HG03196 (cell line): ENCODE results near the gene RNF186.
"Not testable (repeated sequence)": the region's sequence is repeated elsewhere in the genome, so short reads cannot be mapped to it uniquely, and the experiment has no call there.

ENCODE experiments used
- ATAC-seq: cut with Tn5 transposase; IDR thresholded peaks from one replicate; pipeline ENCODE4 v1.9.1; 2021; ENCODE audit not compliant: unreplicated experiment

RNF186 gene, protein sequence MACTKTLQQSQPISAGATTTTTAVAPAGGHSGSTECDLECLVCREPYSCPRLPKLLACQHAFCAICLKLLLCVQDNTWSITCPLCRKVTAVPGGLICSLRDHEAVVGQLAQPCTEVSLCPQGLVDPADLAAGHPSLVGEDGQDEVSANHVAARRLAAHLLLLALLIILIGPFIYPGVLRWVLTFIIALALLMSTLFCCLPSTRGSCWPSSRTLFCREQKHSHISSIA

GRCh38 chr1:19814681-19815503, at the start of gene RNF186:
Gene RNF186, minus strand, starts transcription at chr1:19815283. Its CDS starts 182 bp downstream, at chr1:19815101.
- no peak for ATAC-seq

- ATAC-seq, result no peak
Observed at GRCh38 chr1:19864570-19865160, 49.6 kb upstream of the RNF186 start.

GRCh38 chr1:19862944-19863343, 47.9 kb upstream of the RNF186 start:
- no peak for ATAC-seq

- no peak for ATAC-seq
Observed at GRCh38 chr1:19861842-19862530, 46.9 kb upstream of the RNF186 start.

DNA sequence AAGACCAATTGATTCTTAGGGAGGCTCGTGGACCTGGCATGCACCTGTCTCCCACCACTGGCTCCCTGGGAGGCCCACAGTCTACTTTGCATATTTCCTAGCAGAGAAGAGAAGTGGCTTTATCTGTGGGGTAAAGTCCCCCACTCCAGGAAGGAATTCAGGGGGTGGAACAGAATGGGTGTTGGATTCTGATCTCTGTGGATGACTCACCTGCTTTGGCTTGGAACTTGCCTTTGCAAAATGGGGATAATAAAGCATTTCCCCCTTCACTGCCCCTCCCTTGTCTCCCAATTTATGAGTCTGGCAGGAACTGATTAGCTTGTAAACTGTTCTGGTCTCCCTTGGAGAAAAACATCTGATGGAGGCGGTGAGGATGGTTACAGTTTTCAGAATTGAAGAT, 46.0 kb upstream of the RNF186 start:
- ATAC-seq, result no peak

DNA sequence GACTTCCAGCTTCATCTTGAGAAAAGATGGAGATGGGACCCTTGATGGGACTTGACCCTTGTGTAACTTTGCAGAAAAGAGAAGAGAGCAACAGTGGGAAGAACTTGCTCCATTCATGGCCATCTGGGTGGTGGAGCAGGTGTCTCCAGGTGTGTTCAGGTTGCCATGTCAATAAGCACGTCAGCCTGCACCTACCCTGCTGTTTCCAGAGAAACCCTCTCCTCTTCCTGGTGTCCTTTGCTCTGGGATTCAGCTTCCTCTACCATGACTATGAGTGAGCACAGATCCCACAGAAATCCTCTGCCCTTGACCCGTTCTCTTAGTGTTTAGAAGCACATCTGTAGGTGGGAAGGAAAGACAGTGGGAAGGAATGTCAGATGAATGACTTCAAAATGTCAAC, 45.3 kb upstream of the RNF186 start:
- no peak for ATAC-seq

DNA sequence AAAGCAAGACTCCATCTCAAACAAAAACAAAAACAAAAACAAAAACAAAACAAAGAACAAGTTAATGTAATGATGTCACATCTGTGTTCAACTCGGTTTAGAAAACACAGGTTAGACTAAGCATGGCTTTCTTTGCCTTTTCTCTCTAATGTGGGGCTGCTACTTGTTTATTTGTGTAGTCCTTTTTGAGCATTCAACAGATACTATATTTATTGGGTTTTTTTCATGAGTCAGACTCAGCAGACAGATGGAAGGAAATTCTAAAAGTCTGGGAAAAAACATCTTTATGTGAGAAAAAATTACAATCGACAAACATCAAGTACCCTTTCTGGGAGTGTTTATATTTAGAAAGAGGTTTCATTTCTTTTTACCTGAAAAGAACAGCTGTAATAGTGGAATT, 44.8 kb upstream of the RNF186 start:
- no peak for ATAC-seq

DNA sequence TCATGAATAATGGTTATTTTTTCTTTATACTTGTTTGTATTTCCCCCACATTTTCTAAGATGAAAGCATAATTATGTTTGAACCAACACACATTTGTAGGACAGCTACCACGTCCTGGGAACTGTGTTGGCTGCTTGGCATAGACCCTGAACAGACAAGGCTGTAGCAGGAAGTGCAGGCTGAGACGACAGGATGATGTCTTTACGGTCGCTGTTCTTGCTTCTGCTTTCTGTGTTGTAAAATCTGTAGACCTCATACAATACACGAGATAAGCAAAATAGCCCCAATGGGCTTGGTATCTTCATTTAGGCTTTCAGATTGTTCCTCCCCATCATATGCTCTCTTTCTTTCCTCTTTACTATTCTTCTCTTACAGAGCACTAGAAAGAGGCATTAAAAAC, 43.8 kb upstream of the RNF186 start:
- ATAC-seq, result no peak

- ATAC-seq, result no peak
Observed at GRCh38 chr1:19854866-19855265, 39.8 kb upstream of the RNF186 start.

DNA sequence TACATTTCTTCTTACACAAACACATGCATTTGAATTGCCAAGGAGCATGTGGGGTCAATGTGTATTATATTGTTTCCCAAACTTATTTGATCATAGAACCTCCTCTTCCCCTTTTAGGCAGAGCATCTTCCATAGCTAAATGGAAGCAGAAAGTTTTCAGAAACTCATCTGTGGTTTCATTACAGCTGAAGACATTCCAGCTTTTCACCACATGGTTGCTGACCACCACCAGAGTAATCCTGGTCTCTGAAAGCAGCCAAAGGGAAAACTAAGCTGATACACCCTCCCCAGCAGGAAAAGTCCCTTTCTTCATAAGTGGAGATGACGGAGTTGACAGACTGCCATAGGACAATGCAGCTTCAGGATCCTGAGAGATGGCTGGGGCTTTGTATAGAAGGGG, 37.0 kb upstream of the RNF186 start:
- no peak for ATAC-seq

- ATAC-seq, result no peak
Observed at GRCh38 chr1:19850214-19850613, 35.1 kb upstream of the RNF186 start.

- ATAC-seq, result not testable (repeated sequence)
Observed at GRCh38 chr1:19849307-19849706, 34.2 kb upstream of the RNF186 start.

GRCh38 chr1:19847334-19847733, 32.3 kb upstream of the RNF186 start:
- not testable (repeated sequence) for ATAC-seq

DNA sequence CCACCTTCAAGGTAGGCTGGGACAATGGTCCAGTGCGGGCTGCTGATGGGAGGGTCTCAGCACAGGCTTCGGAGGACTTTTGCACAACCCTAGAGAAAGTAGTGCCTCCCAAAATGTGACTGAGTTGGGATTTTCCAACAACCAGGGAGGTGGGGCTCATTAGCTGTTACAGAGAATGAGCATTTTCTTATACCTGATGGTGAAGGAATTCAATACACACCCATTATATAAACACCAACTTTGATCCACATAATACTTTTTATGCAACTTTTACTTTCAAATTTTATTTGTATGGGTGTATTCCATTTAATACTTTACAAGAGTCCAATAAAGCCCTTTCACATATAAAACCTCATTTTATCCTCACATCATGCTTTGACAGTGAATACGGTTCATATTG, 31.3 kb upstream of the RNF186 start:
- ATAC-seq, result no peak

GRCh38 chr1:19845555-19845954, 30.5 kb upstream of the RNF186 start:
- ATAC-seq, result no peak

GRCh38 chr1:19844731-19845495, 29.8 kb upstream of the RNF186 start:
- ATAC-seq, result no peak

- ATAC-seq, result no peak
Observed at GRCh38 chr1:19840228-19840627, 25.1 kb upstream of the RNF186 start.

DNA sequence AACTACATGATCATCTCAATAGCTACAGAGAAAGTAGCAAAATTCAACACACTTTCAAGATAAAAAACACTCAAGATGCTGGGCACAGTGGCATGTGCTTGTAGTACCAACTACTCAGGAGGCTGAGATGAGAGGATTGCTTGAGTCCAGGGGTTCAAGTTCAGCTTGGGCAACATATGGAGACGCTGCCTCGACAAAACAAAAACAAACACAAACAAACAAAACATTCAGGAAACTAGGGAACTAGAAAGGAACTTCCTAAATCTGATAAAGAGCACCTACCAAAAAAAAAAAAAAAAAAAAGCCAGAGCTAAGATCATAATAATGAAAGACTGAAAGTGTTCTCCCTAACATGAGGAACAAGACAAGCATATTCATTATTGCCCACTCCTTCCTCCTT, 22.8 kb upstream of the RNF186 start:
- no peak for ATAC-seq

GRCh38 chr1:19835578-19835977, 20.5 kb upstream of the RNF186 start:
- no peak for ATAC-seq

- no peak for ATAC-seq
Observed at GRCh38 chr1:19831441-19831840, 16.4 kb upstream of the RNF186 start.

DNA sequence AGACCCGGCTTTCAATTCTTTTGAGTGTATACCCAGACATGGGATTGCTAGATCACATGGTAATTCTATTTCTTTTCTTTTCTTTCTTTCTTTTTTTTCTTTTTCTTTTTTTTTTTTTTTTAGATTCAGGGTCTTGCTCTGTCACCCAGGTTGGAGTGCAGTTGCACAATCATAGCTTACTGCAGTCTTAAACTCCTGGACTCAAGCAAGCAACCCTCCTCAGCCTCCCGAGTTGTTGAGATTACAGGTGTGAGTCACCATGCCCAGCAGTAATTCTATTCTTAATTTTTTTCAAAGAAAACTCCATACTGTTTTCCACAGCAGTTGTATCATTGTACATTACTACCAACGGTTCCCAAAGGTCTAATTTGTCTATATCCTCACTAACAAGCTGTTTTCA, 13.5 kb upstream of the RNF186 start:
- ATAC-seq, result no peak
